Ammon's horn (tissue), 1 donor: ENCODE results near the gene CAMKV.
"Not testable (repeated sequence)": the region's sequence is repeated elsewhere in the genome, so short reads cannot be mapped to it uniquely, and the experiment has no call there.

Source experiments
- DNase-seq: peaks from one replicate; pipeline ENCODE4 v3.0.0-alpha.2; 2016; ENCODE audit warnings: low spot score

Gene CAMKV

DNA sequence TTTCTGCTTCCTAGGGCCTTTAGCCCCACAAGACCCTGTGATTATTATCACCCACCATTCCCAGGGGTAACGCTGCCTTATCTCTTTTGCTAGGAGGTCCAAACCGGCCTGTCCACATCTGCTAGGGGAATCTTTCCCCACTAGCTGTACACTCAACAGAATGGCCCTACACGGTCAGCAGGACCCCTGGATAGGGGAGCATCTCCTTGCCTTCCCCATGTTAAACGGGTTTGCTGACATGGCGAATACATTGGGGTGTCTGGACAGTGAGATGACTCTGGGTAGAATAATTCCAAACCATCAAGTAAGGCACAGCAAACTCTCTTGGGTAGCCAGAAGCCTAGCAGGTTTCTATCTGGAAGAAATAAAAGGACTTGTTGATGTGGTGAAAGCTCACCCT, 14.0 kb downstream of the CAMKV start:
- DNase-seq: no peak

DNA sequence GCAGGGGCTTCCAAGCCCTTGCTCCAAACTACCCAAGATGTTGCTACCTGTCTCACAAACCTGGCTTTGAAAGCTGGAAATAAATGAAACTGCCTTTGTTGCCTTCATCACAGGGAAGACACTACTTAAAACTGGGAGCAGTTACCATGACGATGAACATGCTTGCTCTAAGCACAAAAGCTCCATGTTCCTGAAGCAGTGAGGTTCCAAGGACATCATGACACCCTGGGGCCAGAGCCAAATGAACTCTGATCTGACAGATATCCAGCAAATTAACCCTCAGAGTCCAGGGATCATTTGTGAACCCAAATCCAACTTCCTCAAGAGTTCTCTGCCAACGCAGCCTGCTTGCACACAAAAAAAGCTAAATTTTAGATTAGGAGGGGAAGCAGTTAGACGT, 24.0 kb downstream of the CAMKV start:
- no peak for DNase-seq

DNA sequence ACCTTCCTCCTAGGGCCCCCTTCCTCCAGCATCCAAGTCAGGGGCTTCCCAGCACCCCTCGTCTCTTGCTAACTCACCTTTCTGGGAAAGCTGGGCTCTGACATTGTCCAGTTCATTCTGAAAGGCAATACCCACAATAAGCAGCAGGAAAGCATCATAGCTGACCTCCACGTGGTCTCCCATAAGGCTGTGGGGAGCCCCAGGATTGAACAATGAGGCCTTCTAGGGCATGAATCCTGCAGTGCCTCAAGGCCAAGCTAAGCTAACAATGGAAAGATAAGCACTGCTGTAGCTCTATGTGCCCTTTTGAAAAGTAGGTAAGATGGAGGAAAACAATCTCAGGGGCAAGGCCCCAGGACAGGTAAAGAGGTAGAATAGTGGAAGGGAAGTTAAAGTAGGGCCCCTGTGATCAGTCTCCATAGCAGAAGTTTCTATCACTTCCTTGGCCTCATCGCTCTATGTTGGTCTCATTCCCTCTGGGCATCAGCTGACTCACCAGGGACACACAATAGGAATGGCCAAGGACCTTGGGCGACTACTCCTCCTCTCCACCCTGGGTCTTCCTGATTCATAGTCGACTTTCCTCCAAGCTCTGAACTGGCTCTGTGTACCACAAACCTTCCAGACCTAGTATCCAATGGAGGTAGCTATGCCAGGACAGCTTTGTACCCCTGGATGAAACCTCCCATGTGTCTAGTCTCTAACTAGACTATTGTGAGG, 25.1 kb downstream of the CAMKV start:
- DNase-seq: no peak

DNA sequence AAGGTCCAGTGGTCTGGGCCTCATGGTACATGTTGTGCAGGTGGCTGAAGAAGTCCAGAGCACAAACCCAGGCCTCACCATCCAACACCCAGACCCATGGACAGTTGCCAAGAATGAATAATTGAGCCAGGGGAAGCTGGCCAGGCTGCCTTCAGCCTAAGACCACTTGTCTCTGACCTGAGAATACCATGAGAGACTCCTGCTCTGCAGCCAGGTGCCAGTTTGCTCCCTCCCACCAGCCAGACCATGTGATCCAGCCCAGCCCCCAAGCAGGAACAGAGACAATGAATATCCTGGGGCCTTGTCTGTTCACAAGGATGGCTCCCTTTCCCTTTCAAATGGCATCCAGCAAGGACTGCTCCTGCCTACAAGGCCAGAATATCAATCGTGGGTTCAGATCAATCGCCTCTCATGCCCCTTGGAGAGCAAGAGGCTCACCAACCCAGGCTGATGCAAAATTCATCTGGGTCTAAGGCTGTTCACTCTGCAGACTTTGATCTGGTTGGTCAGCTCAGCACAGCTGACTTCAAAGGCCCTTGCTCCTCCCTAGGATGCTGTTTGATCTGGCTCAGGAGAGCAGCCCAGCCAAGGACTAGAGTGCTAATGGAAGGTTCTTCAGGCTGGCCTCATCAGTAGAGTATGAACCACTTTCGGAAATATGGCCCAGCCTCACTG, 26.7 kb downstream of the CAMKV start:
- DNase-seq: no peak

DNA sequence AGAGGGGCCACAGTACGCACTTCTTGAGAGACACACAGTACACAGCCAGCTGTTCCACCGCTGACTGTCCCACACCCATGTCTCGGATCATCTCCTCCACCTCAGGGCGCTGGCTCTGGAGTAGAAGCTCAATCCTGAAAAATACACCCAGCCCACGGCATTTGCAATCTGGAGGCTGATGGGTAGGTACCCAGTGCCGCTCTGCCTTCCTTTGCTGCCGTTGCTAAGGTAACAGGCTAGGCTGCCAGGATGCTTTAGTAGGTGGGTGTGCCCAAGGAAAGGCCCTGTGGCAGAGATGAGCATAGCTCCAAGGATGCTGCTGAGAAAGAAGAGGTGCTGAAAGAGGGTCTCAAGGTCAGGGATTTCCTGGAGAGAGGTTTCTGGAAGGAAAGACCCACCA, 27.9 kb downstream of the CAMKV start:
- DNase-seq: peak; percentile 81

DNA sequence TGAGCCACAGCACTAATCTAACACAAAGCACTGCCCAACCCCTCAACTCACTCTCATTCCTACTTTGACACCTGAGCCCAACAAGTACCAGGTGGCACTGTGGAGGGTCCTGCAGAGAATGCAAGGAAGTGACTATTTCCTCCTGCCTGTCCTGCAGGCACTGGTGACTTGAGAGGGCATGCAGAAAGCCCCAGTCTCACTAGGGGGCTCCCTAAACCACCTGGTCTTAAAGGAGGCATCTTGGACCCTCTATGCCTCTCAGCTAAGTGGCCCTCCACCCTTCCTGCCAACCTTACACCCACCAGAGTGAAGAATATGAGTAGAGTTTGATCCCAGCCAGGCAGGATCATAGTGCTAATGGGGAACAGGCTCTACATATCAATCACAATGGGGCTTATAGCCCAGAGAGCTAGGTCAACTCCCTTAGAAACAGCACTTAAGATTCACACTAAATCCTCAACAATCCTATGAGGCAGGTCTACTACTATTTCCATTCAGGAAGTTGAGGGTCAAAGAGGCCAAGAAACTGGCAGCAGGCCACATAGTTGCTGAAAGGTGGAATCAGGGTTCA, 28.5 kb downstream of the CAMKV start:
- DNase-seq: no peak

DNA sequence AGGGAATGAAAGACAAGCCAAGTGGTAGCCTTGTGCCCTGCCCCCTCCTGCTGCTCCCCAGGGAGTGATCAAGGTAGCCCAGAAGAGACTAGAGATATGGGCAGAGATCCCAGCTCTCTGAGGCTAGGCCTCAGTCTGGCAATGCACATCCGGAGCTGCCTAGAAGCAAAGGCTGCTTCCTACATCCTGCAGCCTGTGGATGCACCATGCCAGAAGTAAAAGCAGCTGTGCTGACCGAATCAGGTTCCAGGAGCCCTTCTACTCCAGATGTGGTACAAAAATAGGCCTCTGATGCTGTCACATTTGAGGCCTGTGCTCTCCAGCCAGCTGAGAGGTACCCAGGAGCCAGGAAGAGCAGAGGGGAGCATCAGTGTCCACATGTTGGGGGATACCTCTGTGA, 29.3 kb downstream of the CAMKV start:
- DNase-seq: no peak

DNA sequence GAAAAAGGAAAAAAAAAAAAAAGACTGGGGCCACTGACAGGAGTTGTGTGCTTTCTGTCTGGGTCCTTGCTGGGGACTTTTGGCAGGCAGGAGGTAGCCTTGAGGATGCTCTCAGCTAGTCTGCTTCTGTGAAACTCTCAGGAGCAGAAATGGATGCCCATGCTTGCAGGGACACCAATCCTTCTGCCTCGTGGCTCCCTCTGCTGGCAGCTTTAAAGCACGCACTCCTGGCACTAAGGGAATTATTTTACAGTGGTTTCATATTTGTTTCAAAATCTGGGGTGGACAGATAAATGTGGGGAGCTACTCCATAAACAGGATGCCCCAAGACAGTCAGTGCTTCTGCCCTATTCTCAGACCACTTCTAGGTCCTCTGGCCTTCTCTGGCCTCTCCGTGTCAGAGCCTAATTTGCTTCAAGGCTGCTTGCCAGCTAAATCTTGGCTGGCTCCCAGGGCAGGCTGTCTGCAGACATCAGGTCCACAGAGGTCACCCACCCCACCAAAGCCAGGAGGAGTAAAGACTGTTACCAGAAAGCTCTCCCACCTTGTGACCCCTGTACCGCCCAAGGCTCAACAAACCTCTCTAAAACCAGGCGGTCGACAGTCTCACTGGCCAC, 30.4 kb downstream of the CAMKV start:
- DNase-seq: peak; percentile 93

DNA sequence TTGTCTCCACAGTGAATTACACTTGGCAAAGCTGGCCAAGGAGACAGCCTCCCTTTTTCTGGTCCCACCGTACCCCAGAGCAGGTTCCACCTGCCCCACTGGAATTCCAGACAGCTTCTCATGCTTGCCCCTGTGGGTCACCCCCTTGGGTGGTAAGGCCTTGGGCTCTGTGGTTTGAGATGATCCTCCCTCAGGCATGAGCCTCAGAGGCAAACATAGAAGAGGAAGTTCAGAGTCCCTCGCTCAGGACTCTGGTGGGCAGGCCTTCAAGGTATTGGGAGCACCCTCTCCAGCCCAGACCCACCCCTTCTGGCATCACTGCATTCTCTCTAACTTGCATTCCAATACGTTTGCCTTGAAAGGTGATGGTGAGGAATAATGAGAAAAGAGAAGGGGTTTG, 38.4 kb downstream of the CAMKV start:
- no peak for DNase-seq

DNA sequence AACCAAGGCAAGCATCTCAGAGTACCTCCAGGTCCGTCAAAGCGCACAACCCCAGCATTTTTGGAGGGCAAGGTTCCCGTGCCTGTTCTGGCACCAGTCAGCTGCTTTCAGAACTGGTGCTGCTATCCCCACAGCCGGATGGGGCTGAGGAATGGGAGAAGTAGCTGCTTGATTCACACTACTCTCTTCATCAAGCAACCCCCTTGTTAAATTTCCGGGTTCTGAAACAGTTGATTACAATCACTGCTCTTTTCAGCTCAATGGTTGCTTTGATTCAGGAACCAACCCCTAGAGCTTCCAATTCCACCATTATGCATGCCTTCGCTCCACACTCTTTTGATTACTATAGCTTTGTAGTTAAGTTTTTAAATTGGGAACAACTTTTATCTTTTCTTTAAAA, 43.7 kb downstream of the CAMKV start:
- DNase-seq: no peak

DNA sequence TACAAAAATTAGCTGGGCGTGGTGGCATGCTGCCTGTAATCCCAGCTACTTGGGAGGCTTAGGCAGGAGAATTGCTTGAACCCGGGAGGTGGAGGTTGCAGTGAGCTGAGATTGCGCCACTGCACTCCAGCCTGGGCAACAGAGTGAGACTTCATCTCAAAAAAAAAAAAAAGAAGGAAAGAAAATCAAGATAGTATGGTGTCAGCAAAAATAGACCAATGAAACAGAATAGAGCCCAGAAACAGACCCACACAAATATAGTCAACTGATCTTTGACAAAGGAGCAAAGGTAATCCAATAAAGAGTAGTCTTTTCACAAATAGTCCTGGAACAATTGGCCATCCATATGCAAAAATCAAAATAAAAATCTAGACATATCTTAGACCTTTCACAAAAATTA, 46.6 kb downstream of the CAMKV start:
- not testable (repeated sequence) for DNase-seq

DNA sequence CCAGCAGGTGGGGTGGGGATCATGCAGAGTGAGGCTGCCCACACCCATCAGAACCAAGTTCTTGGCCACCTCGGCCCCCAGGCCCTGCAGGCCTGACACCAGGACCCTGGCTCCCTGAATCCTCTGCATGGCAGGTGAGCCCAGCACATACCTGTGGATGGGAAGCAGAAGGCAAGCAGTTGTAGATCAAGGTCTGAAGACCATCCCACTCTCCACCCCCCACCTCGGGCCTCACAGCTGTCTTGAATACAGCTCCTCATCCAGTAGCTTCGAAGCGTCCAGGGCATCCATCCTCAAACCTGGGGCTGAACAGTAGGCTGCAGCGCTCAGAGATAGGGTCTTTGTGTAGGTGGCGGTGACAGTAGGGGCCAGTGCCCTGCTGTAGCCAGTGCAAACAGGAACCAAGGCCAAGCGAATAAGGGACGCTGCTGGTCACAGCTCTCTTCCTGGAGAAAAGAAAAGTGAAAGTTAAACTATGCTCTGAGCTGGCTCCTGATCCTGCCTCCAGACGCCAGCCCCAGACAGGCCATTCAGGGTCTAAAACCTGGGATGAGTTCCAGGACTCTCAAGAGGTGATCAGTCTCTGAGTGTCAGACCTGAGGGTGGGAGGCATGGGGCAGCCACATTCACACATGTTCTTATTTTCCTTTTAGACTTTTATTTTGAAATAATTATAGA, 56.1 kb downstream of the CAMKV start, which contains the start of gene UBA7:
Gene UBA7 (minus strand): TSS at position 457 of the 678 bp plus-strand sequence. CDS start 166 bp downstream, at position 291.
- peak; percentile 71 for DNase-seq

DNA sequence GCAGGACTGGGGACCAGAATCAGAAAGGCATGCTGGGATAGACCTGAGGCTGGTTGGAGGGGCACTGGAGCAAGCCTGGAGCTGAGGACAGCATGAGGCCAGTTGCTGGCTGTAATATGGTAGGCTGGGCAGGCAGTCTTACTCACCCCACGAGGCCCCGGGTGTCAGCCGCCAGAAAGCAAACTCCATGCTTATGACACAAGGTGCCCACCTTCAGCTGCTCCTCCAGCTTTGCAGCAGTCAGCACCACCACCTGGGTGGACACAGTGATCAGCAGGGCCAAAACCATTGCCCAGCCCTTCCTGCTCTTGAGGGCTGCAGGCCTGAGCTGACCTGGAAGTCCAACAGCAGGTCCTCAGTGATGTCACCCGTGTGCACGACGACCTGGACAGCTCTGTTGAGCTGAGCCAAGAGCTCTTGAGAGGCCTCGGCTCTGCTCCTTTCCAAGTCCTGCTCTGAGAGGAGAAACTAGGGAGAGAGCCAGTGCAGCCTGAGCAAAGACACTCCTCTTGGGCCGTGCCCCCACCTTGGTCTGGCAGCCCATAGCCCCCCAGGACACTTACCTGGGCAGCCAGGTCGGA, 56.7 kb downstream of the CAMKV start:
- no peak for DNase-seq
